Fibroblast of mammary gland (primary cell): ENCODE data around the gene TMEM106C.

Source experiments
- DNase-seq: peaks from one replicate; pipeline ENCODE4 v3.0.0-alpha.2; 2010; ENCODE audit warnings: low read depth
- H3K4me3 ChIP-seq: 2 replicates; pipeline ENCODE4 v1.5.1; 2011; ENCODE audit warnings: low read depth, mild to moderate bottlenecking, low read length, moderate library complexity; ENCODE audit not compliant: control insufficient read depth
- TF ChIP-seq, protein P1 (sequence below): conservative IDR thresholded peaks from 2 replicates; pipeline ENCODE4 v1.5.1; 2011; ENCODE audit warnings: low read depth, low read length, inconsistent platforms; ENCODE audit not compliant: control insufficient read depth, insufficient read depth

TMEM106C gene

DNA sequence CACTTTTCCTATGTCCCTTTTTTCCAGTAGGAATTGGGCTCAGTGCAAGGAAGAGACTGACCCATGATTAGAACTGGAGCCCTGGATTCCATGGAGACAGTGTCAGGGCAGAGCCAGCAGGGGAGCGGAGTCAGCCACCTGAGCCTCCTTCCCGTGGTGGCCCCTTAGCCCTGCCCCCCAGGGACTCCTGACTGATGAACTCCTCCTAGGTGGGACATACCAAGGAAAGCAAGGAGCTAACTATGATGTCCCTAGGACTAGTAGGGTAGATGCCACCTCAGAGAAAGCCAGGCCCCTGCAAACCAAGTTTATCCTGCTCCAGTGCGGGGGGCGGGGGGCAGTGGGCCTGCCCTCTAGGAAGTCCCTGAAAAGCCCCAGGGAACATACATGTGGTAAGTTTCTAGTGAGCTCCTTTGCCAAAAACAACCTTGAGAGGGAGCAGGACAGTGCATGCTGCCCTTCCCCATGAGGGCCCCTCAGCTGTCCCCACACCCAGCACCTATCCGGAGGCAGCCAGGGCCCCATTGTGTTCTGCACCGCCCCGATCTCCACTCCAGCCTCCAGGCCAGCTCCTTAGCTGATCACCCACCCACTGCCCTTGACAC is 47.1 kb downstream of the TMEM106C start:
- DNase-seq, result no peak
- no peak overlapping the region for H3K4me3 ChIP-seq
- TF ChIP-seq, protein P1, sequence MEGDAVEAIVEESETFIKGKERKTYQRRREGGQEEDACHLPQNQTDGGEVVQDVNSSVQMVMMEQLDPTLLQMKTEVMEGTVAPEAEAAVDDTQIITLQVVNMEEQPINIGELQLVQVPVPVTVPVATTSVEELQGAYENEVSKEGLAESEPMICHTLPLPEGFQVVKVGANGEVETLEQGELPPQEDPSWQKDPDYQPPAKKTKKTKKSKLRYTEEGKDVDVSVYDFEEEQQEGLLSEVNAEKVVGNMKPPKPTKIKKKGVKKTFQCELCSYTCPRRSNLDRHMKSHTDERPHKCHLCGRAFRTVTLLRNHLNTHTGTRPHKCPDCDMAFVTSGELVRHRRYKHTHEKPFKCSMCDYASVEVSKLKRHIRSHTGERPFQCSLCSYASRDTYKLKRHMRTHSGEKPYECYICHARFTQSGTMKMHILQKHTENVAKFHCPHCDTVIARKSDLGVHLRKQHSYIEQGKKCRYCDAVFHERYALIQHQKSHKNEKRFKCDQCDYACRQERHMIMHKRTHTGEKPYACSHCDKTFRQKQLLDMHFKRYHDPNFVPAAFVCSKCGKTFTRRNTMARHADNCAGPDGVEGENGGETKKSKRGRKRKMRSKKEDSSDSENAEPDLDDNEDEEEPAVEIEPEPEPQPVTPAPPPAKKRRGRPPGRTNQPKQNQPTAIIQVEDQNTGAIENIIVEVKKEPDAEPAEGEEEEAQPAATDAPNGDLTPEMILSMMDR, result no peak

DNA sequence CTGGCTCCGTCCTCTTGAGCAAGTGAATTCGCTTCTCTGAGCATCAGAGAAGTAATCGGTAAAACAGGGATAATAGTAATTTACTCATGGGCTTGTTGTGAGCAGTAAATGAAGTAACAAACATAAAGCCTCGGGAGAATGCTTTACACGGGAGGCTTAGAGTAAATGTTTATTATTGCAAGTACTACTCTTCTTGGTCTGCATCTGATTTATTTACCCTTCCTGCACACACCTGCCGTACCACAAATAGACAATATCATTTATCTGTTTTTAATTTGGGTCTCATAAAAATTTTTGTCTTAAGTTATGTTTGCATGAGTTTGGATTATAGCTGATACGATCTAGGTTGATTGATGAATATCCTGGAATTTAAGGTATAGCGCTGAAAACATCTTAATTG is 48.7 kb downstream of the TMEM106C start:
- TF ChIP-seq, protein P1, result no peak
- no peak for DNase-seq
- H3K4me3 ChIP-seq, result no peak overlapping the region

- TF ChIP-seq, protein P1, result no peak
- DNase-seq, result no peak
Observed at GRCh38 chr12:48013287-48013686, 49.9 kb downstream of the TMEM106C start.

GRCh38 chr12:48015129-48015528 is 51.7 kb downstream of the TMEM106C start:
- no peak overlapping the region for H3K4me3 ChIP-seq
- DNase-seq, result no peak
- TF ChIP-seq, protein P1, result no peak

More at GRCh38 chr12:48013287-48013686, 49.9 kb downstream of the TMEM106C start:
- no peak overlapping the region for H3K4me3 ChIP-seq

GRCh38 chr12:48015954-48016353 is 52.6 kb downstream of the TMEM106C start:
- TF ChIP-seq, protein P1, result no peak
- H3K4me3 ChIP-seq, result no peak overlapping the region
- DNase-seq, result no peak

DNA sequence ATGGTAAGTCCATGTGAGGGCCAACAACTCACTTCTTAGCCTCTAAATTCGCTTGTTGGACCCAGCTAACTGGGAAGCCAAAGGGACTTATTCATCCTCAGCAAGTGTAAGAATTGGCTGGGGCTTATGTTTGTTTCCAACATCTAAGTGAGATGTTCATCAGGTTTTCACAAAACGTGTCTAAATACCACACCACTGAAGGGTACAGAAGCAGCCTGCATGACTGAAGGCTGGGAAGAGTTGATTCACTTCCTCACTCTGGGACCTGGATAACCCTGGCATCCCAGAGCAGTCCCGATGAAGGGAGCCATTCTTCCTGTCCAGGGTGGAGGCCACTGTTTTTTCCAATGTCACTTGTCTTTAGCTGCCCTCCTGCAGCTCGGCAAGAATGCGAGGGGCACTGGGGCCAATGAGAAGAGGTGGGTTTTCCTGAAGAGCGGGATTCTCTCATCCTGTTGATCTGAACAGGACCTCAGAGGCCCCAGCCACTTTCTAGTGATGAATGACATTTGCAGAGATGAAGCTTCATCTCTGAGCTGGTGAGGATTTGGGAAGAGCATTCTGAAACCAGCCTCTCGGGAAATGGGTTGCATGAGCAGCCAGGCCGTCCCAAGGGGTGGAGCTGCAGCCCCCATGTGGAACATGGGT is 53.1 kb downstream of the TMEM106C start:
- no peak overlapping the region for H3K4me3 ChIP-seq
- TF ChIP-seq, protein P1, result no peak
- DNase-seq, result no peak
